Tibial nerve (tissue), 4 donors: ENCODE data around the gene SMIM26.

Experiments used
- EP300 ChIP-seq, 2 donors: sonication (generic); formaldehyde crosslinking; IDR thresholded peaks; one replicate each; pipeline ENCODE4 v1.6.1; 2017; ENCODE audit warnings: antibody characterized with exemption in 2 of 2, mild to moderate bottlenecking in 1 of 2
- POLR2A ChIP-seq, 2 donors: fragments of 450-650 bp; IDR thresholded peaks; one replicate each; pipeline ENCODE4 v1.6.1; 2017; ENCODE audit warnings: antibody characterized with exemption in 2 of 2, mild to moderate bottlenecking in 2 of 2, moderate library complexity in 2 of 2
- TF ChIP-seq, protein P1 (sequence below), 5 experiments: fragments of 200-600 bp in 3 of 5; fragments of 450-650 bp in 2 of 5; sonication (generic) in 3 of 5; IDR thresholded peaks; one replicate each; pipeline ENCODE4 v1.5.1; 2016 to 2019; ENCODE audit warnings: antibody characterized with exemption in 5 of 5, mild to moderate bottlenecking in 3 of 5, moderate library complexity in 2 of 5

DNA sequence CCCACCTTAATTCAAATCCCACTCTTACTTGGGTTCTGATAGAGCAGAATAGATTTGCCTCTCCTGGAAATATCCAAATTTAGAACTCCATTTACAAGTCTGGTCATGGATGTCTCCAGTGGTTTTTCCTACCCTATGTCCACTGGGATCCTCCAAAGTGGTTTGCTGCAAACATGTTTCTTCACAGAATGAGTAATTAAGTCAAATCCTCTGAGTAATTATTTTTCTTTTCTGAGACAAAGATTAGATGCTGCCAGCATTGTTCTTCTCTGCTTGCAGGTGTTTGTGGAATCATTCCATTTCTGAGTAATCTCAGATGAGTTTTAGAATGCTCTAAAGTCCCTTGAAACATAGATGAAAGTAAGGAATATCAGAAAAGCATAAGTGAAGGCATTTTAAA is 42.5 kb downstream of the SMIM26 start:
- TF ChIP-seq, protein P1, sequence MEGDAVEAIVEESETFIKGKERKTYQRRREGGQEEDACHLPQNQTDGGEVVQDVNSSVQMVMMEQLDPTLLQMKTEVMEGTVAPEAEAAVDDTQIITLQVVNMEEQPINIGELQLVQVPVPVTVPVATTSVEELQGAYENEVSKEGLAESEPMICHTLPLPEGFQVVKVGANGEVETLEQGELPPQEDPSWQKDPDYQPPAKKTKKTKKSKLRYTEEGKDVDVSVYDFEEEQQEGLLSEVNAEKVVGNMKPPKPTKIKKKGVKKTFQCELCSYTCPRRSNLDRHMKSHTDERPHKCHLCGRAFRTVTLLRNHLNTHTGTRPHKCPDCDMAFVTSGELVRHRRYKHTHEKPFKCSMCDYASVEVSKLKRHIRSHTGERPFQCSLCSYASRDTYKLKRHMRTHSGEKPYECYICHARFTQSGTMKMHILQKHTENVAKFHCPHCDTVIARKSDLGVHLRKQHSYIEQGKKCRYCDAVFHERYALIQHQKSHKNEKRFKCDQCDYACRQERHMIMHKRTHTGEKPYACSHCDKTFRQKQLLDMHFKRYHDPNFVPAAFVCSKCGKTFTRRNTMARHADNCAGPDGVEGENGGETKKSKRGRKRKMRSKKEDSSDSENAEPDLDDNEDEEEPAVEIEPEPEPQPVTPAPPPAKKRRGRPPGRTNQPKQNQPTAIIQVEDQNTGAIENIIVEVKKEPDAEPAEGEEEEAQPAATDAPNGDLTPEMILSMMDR (IDR thresholded peaks at IDR 0.05), result no peak
- no peak for TF ChIP-seq POLR2A (IDR thresholded peaks at IDR 0.05)
- no peak for TF ChIP-seq EP300 (IDR thresholded peaks at IDR 0.05)
